Measurements from ENCODE around the gene IGSF9B. TPM values are rescaled to one million over a fixed set of nuclear protein-coding genes. Genes with fewer than 3 reads are reported as not detected.
"Not testable (repeated sequence)": the region's sequence is repeated elsewhere in the genome, so short reads cannot be mapped to it uniquely, and the experiment has no call there.

IGSF9B gene, protein sequence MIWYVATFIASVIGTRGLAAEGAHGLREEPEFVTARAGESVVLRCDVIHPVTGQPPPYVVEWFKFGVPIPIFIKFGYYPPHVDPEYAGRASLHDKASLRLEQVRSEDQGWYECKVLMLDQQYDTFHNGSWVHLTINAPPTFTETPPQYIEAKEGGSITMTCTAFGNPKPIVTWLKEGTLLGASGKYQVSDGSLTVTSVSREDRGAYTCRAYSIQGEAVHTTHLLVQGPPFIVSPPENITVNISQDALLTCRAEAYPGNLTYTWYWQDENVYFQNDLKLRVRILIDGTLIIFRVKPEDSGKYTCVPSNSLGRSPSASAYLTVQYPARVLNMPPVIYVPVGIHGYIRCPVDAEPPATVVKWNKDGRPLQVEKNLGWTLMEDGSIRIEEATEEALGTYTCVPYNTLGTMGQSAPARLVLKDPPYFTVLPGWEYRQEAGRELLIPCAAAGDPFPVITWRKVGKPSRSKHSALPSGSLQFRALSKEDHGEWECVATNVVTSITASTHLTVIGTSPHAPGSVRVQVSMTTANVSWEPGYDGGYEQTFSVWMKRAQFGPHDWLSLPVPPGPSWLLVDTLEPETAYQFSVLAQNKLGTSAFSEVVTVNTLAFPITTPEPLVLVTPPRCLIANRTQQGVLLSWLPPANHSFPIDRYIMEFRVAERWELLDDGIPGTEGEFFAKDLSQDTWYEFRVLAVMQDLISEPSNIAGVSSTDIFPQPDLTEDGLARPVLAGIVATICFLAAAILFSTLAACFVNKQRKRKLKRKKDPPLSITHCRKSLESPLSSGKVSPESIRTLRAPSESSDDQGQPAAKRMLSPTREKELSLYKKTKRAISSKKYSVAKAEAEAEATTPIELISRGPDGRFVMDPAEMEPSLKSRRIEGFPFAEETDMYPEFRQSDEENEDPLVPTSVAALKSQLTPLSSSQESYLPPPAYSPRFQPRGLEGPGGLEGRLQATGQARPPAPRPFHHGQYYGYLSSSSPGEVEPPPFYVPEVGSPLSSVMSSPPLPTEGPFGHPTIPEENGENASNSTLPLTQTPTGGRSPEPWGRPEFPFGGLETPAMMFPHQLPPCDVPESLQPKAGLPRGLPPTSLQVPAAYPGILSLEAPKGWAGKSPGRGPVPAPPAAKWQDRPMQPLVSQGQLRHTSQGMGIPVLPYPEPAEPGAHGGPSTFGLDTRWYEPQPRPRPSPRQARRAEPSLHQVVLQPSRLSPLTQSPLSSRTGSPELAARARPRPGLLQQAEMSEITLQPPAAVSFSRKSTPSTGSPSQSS (N-terminal part only)
- total RNA-seq = 10 to 100 TPM; 10.2 to 35.3 TPM

- Histone ChIP-seq H3K4me3 (peak within 1 kb of the TSS; percentile 48 to 50), H3K36me3 (no peaks in the 10 kb centered on the region), H3K27ac (peak within 1 kb of the TSS; percentile 75 to 78), H3K27me3 (replicated peaks; ENCODE audit: insufficient read depth) (no peaks in the 10 kb centered on the region), H3K4me1 (replicated peaks) (peaks cover 2% of the 10 kb centered on the region), H3K9me3 (no peaks in the 10 kb centered on the region)
- WGBS = under 1% methylated on average over 98 of the region's 100 CpGs
- TF ChIP-seq POLR2A (IDR thresholded peaks at IDR 0.05) (peak; percentile 84), POLR2AphosphoS5 (IDR thresholded peaks at IDR 0.05) (peak; percentile 79)
- TF ChIP-seq, protein P1, sequence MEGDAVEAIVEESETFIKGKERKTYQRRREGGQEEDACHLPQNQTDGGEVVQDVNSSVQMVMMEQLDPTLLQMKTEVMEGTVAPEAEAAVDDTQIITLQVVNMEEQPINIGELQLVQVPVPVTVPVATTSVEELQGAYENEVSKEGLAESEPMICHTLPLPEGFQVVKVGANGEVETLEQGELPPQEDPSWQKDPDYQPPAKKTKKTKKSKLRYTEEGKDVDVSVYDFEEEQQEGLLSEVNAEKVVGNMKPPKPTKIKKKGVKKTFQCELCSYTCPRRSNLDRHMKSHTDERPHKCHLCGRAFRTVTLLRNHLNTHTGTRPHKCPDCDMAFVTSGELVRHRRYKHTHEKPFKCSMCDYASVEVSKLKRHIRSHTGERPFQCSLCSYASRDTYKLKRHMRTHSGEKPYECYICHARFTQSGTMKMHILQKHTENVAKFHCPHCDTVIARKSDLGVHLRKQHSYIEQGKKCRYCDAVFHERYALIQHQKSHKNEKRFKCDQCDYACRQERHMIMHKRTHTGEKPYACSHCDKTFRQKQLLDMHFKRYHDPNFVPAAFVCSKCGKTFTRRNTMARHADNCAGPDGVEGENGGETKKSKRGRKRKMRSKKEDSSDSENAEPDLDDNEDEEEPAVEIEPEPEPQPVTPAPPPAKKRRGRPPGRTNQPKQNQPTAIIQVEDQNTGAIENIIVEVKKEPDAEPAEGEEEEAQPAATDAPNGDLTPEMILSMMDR (IDR thresholded peaks at IDR 0.05) = peak in 2 of 4 experiments; percentile 25 to 38
- intact Hi-C loops (cut with DNase I) = loop anchor here (5.0 to 10.0 kb wide), 2 partner anchors 90 to 168 kb away; no protein-coding TSS in a partner anchor
- DNase-seq (ENCODE audit: low spot score) = peak; percentile 90
These were observed at the start of gene IGSF9B for GRCh38 chr11:133956650-133957633. TSS of gene IGSF9B (minus strand) at chr11:133956968. CDS start at chr11:133956754, 214 bp downstream.

DNA sequence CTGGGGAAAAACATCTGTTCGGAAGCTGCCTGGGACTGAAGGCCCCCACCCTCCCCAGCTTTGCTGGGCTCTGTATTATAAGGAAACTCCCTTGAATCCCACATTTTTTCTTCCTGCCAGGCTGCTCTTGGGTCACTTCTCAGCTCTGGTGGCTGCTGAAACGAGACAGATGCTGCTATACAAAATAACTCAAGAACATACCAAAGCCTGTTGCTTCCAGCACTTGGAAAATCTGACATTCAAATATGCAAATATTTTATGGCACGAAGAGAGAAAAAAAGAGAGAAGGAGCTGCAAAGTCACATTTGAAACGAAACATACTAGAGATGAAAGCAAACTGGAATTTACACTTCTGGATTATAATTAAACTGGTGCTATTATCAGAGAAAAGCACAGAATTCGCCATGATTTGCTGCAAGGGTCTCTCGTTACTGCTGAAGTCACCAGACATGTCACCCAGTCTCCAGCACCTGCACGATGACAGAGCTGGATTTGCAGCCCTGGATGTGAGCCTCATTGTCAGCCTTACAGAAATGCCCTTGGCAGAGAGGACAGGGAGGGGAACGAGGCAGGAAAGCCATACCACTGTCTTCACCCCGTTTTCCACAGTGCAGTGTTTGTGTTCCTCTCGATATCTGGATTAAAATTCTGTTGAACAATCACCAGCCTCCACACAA, 47.9 kb upstream of the IGSF9B start:
- Histone ChIP-seq H3K4me3 (no peak overlapping the region), H3K36me3 (no peaks in the 10 kb centered on the region), H3K9me3 (no peaks in the 10 kb centered on the region), H3K4me1 (replicated peaks) (no peaks in the 10 kb centered on the region), H3K27me3 (replicated peaks; ENCODE audit: insufficient read depth) (no peaks in the 10 kb centered on the region), H3K27ac (no peak overlapping the region)
- intact Hi-C loops (cut with DNase I) = no loop called here
- TF ChIP-seq, protein P1 (IDR thresholded peaks at IDR 0.05) = no peak
- no peak for DNase-seq (ENCODE audit: low spot score)
- 41% methylated on average over 10 of the region's 10 CpGs for WGBS

- H3K27ac ChIP-seq = no peak overlapping the region
- no peaks in the 10 kb centered on the region for H3K9me3 ChIP-seq
- no peaks in the 10 kb centered on the region for H3K4me1 ChIP-seq (replicated peaks)
- DNase-seq (ENCODE audit: low spot score) = no peak
- intact Hi-C loops (cut with DNase I) = no loop called here
- no peaks in the 10 kb centered on the region for H3K27me3 ChIP-seq (replicated peaks; ENCODE audit: insufficient read depth)
- H3K4me3 ChIP-seq = no peak overlapping the region
- 46% methylated on average over 9 of the region's 9 CpGs for WGBS
- no peak for TF ChIP-seq POLR2A (IDR thresholded peaks at IDR 0.05)
- TF ChIP-seq, protein P1 (IDR thresholded peaks at IDR 0.05) = no peak
- no peaks in the 10 kb centered on the region for H3K36me3 ChIP-seq
These were observed 47.2 kb upstream of the IGSF9B start for GRCh38 chr11:134003792-134004495.

GRCh38 chr11:134002819-134003218, 46.1 kb upstream of the IGSF9B start:
- DNase-seq (ENCODE audit: low spot score); H3K4me1 ChIP-seq (replicated peaks); H3K9me3 ChIP-seq; intact Hi-C loops (cut with DNase I); H3K27ac ChIP-seq; H3K27me3 ChIP-seq (replicated peaks; ENCODE audit: insufficient read depth); H3K36me3 ChIP-seq; H3K4me3 ChIP-seq: not testable (repeated sequence)
- WGBS = 95% methylated on average over 4 of the region's 37 CpGs

DNA sequence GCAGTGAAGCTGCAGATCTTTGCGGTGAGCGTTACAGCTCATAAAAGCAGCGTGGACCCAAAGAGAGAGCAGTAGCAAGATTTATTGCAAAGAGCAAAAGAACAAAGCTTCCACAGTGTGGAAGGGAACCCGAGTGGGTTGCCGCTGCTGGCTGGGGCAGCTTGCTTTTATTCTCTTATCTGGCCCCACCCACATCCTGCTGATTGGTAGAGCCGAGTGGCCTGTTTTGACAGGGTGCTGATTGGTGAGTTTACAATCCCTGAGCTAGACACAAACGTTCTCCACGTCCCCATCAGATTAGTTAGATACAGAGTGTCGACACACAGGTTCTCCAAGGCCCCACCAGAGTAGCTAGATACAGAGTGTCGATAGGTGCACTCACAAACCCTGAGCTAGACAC, 45.6 kb upstream of the IGSF9B start:
- DNase-seq (ENCODE audit: low spot score); H3K36me3 ChIP-seq; H3K4me3 ChIP-seq; intact Hi-C loops (cut with DNase I); H3K27me3 ChIP-seq (replicated peaks; ENCODE audit: insufficient read depth); H3K4me1 ChIP-seq (replicated peaks); H3K27ac ChIP-seq; H3K9me3 ChIP-seq: not testable (repeated sequence)
- WGBS = 67% methylated on average over 10 of the region's 10 CpGs

Measured in prostate gland (tissue), 2 donors.